Activated T-helper 1 cell treated with anti-CD3 and anti-CD28 coated beads, Interleukin-12 subunit alpha, Interleukin-12 subunit beta, Interleukin-2, Interleukin-4 antibody, amounts not matched to agents 30 ng/mL and 10 ng/mL and 1 ng/mL, durations not matched to agents 14 hours and 24 hours and 36 hours (primary cell): Measurements from ENCODE around the gene POLD2. TPM values are rescaled to one million over a fixed set of nuclear protein-coding genes. Genes with fewer than 3 reads are reported as not detected.
A peak's percentile ranks its signal among the peaks of the same experiment; 100 is the strongest.

ENCODE experiments used
- DNase-seq: peaks from one replicate; pipeline ENCODE4 v3.0.0; 2021; ENCODE audit warnings: low spot score
- H3K27ac Mint-ChIP-seq: one replicate; pipeline ENCODE4 v1.8.0; 2021; ENCODE audit warnings: mild to moderate bottlenecking, mixed read lengths
- H3K27me3 Mint-ChIP-seq: one replicate; pipeline ENCODE4 v1.8.0; 2022; ENCODE audit warnings: mild to moderate bottlenecking, moderate library complexity, mixed read lengths; ENCODE audit not compliant: insufficient read depth
- H3K36me3 Mint-ChIP-seq: one replicate; pipeline ENCODE4 v1.8.0; 2021; ENCODE audit warnings: low read depth, mixed read lengths
- H3K4me1 Mint-ChIP-seq: one replicate; pipeline ENCODE4 v1.8.0; 2021; ENCODE audit warnings: low read depth, mixed read lengths
- H3K4me3 Mint-ChIP-seq: one replicate; pipeline ENCODE4 v1.8.0; 2021; ENCODE audit warnings: mild to moderate bottlenecking, moderate library complexity, mixed read lengths
- H3K9me3 Mint-ChIP-seq: one replicate; pipeline ENCODE4 v1.8.0; 2021; ENCODE audit warnings: mixed read lengths
- intact Hi-C: fragments of 100-400 bp; cut with micrococcal nuclease; formaldehyde crosslinking; loops from one replicate; pipeline ENCODE4 v1.15.1; 2024
- total RNA-seq: library from RNA; stranded (reverse); gene quantifications from 2 replicates; pipeline ENCODE4 v1.2.3, GENCODE V29; 2022

The POLD2 gene
- total RNA-seq, 1 donor from 2014 or later = 234 TPM

DNA sequence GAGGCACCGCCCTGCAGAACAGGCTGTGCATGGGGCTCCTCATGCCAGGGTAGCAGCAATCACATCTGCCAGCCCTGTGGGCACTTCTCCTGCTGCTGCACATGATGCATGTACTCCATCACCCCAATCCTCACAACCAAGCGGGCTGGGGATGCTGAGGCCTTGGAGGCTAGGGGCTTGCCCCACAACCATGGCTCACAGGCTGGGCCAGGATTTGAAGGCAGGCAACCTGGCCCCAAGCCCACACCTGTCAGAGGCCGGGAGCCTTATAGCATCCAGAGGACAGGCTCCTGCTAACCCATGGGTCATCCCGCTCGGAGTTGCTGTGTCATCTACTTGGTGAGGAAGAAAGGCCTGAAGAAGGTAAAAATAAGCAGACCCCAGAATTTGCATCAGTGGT is 43.2 kb downstream of the POLD2 start:
- H3K4me1 Mint-ChIP-seq = peaks cover 32% of the 10 kb centered on the region
- peaks cover 26% of the 10 kb centered on the region for H3K36me3 Mint-ChIP-seq
- no peak overlapping the region for H3K4me3 Mint-ChIP-seq
- DNase-seq = no peak
- intact Hi-C loops = loop anchor here (5.0 kb wide), 1 partner anchor 672 kb away; no protein-coding TSS in a partner anchor
- no peaks in the 10 kb centered on the region for H3K27me3 Mint-ChIP-seq
- H3K27ac Mint-ChIP-seq = no peak overlapping the region
- H3K9me3 Mint-ChIP-seq = no peaks in the 10 kb centered on the region

DNA sequence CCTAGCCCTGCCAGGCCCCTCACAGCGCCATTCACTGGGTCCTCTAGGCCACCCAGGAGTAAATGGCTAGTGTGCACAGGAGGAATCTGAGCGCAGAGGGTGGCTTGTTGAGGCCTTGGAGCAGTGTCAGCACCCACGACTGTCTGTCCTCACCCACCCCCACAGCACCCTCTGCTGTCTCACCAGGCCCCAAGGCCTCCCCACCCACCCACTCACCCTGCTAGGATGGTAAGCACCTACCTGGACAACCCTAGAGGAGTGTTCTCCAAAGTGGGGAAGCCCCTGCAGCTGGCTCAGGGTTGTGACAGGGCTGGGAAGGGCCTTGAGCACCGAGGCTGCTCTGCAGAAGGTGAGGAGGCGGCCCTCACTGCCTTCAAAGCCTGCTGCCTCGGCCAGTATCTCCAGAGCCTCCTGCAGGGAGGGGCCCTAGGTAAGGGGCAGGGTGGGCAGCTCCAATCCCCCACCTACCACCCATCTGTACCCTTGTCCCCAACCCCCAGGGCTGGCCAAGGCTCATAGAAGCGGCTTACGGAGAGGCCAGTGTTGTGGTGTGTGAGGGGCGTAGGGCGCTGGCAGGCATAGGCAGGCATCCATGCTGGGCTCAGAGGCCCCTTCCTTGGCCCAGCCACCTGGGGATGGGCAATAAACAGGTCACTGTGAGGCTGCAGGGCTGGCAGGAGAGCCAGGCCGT is 43.9 kb downstream of the POLD2 start:
- no peak overlapping the region for H3K27ac Mint-ChIP-seq
- peak overlapping the region; percentile 30 for H3K4me3 Mint-ChIP-seq
- peaks cover 26% of the 10 kb centered on the region for H3K36me3 Mint-ChIP-seq
- DNase-seq = no peak
- intact Hi-C loops = loop anchor here (5.0 kb wide), 1 partner anchor 673 kb away; no protein-coding TSS in a partner anchor
- H3K4me1 Mint-ChIP-seq = peaks cover 32% of the 10 kb centered on the region
- H3K27me3 Mint-ChIP-seq = no peaks in the 10 kb centered on the region
- H3K9me3 Mint-ChIP-seq = no peaks in the 10 kb centered on the region

DNA sequence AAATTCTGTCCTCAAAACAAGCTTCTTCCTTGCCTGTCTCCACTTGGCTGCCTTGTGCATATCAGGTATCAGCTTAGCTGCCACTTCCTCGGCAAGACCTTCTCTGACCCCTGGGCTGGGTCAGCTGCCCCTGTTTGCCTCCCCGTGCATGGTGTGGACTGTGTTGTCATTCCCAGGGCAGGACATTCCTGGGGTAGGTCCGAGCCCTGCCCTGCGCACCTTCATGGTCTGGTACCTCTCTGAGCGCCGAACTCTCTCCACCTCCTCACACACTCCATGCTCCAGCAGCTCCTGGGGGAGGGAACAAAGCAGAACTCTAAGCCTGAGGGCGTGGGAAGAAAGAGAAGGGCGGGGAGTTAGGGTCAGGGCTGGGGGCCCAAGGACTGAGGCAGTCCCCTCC is 44.8 kb downstream of the POLD2 start:
- Mint-ChIP-seq H3K4me1 (peaks cover 27% of the 10 kb centered on the region), H3K9me3 (no peaks in the 10 kb centered on the region), H3K27me3 (no peaks in the 10 kb centered on the region), H3K27ac (peak overlapping the region; percentile 1), H3K4me3 (no peak overlapping the region), H3K36me3 (peaks cover 26% of the 10 kb centered on the region)
- intact Hi-C loops = no loop called here
- DNase-seq = no peak

DNA sequence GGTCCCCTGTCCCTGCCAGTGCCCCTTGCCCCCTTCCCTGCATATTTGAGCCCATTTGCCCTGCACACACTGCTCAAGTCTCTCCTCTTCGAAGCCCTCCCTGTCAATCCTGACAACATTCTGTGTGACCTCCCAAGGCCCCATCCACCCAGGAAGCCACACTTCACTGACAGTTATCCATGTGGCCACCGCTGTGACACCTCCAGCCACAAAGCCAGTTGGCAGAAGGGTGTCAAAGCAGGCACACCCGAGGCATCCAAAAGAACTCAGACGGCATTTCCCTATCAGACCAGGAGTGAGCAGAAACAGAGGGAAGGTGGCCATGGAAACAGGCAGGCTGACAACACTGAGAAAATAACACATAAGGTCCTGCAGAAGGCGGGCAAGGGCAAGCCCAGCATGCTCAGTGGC is 45.7 kb downstream of the POLD2 start:
- peaks cover 19% of the 10 kb centered on the region for H3K4me1 Mint-ChIP-seq
- no peaks in the 10 kb centered on the region for H3K9me3 Mint-ChIP-seq
- no peak for DNase-seq
- peaks cover 28% of the 10 kb centered on the region for H3K36me3 Mint-ChIP-seq
- H3K27me3 Mint-ChIP-seq = no peaks in the 10 kb centered on the region
- peak overlapping the region; percentile 9 for H3K27ac Mint-ChIP-seq
- no peak overlapping the region for H3K4me3 Mint-ChIP-seq
- intact Hi-C loops = no loop called here

DNA sequence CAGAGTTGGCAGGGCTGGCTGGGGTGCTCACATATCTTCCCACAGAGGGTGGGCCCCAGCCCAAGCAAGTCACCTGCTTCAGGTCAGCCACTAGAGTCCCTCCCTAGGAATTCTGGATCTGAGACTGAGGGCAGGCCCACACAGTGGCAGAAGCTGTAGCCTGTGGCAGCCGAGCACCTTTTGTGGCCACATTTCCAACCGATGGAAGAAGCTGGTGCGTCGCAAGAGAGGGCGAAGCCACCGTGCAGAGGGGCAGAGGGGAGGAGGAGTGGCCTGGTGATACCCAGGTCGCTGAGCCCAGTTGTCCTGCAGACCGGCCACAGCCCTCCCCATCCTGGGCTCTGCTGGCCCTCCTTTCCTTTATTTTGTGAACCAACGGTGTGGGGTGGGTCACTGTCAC is 46.3 kb downstream of the POLD2 start:
- H3K4me1 Mint-ChIP-seq = peaks cover 19% of the 10 kb centered on the region
- no peak overlapping the region for H3K4me3 Mint-ChIP-seq
- H3K36me3 Mint-ChIP-seq = peaks cover 29% of the 10 kb centered on the region
- no peak overlapping the region for H3K27ac Mint-ChIP-seq
- intact Hi-C loops = no loop called here
- H3K27me3 Mint-ChIP-seq = no peaks in the 10 kb centered on the region
- DNase-seq = no peak
- H3K9me3 Mint-ChIP-seq = no peaks in the 10 kb centered on the region

DNA sequence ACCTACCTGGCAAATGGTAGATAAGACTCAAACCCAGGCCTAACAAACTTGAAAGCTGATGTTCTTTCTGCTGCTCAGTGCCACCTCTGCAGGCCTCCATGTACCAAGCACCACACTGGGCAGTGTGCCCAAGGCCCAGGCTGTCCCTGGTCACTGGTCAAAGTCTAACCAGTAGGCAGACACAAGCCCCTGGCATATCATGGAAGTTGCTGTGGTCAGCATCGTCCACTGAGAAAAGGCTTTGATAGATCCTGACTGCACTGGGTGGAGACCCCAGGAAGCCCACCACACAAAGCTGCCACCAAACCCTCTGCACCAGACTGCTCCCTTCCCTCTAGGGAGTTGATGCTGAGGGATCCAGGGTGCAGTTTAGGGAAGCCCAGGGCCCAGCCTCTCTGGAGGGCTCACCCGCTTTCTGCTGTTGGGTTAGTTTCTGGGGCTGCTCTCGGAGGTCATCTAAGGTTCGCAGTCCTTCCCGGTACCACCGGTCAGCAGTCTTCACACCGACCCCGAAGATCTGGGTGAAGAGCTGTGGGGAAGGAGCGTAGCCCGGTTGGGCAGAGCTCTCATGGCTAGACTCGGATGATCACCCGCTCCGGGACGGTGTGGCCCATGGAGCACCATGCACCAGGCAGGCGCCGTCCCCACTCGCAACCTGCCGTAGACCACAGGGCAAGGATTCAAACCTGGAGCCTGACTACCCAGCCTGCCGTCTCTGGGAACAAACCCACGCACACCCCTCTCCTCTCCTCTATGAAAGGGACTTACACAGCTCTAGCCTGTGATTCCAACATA is 47.0 kb downstream of the POLD2 start:
- H3K27ac Mint-ChIP-seq = no peak overlapping the region
- H3K36me3 Mint-ChIP-seq = peaks cover 26% of the 10 kb centered on the region
- no peak overlapping the region for H3K4me3 Mint-ChIP-seq
- no peaks in the 10 kb centered on the region for H3K27me3 Mint-ChIP-seq
- H3K9me3 Mint-ChIP-seq = no peaks in the 10 kb centered on the region
- DNase-seq = no peak
- H3K4me1 Mint-ChIP-seq = peaks cover 15% of the 10 kb centered on the region
- intact Hi-C loops = no loop called here

DNA sequence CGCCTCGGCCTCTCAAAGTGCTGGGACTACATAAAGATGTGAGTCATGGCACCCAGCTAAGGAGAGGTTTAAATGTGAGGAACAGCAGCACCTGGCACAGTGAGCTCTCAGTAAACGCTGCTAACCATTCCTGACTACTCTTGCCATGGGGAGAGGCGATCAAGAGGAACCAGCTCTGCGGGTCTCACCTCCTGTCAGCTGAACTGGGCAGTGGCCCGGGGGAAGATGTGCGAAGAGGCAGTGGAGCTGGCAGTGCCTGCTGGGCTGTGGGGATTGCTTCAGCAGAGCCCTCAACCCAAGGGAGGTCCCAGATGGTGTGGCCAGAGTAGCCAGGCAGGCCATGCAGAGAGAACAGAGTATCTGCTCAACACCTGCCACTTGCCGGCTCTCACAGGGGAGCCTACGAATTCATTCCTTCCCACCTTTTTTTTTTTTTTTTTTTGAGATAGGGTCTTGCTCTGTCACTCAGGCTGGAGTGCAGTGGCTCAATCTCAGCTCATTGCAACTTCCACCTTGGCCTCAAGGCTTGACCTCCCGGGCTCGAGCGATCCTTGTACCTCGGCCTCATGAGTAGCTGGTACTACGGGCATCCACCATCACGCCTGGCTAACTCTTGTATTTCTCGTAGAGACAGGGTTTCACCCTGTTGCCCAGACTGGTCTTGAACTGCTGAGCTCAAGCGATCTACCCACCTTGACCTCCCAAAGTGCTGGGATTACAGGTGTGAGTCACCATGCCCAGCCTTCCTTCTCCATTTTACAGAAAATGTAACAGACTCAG is 47.9 kb downstream of the POLD2 start:
- intact Hi-C loops = no loop called here
- Mint-ChIP-seq H3K9me3 (no peaks in the 10 kb centered on the region), H3K27ac (peak overlapping the region; percentile 23), H3K27me3 (no peaks in the 10 kb centered on the region), H3K4me3 (no peak overlapping the region), H3K4me1 (peaks cover 8% of the 10 kb centered on the region), H3K36me3 (peaks cover 22% of the 10 kb centered on the region)
- DNase-seq = no peak

DNA sequence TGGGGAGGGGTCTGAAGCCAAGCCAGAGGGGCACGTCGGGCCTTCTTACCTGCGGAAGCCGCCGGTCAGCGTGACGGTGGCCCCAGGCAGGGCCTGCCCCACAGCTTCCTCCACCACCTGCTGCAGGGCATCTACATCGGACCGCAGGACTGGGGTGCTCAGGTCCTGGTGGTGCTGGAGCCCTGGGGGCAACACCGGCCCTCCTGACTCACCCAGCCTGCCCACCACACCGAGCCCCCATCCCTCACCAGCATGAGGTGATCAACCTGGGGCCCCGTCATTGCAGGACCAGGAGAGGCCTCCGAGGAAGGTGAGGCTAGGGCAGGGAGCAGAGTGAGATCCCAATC is 49.0 kb downstream of the POLD2 start:
- H3K27ac Mint-ChIP-seq = no peak overlapping the region
- H3K4me3 Mint-ChIP-seq = no peak overlapping the region
- DNase-seq = no peak
- intact Hi-C loops = no loop called here
- H3K9me3 Mint-ChIP-seq = no peaks in the 10 kb centered on the region
- H3K4me1 Mint-ChIP-seq = peaks cover 8% of the 10 kb centered on the region
- H3K36me3 Mint-ChIP-seq = peaks cover 22% of the 10 kb centered on the region
- H3K27me3 Mint-ChIP-seq = no peaks in the 10 kb centered on the region

DNA sequence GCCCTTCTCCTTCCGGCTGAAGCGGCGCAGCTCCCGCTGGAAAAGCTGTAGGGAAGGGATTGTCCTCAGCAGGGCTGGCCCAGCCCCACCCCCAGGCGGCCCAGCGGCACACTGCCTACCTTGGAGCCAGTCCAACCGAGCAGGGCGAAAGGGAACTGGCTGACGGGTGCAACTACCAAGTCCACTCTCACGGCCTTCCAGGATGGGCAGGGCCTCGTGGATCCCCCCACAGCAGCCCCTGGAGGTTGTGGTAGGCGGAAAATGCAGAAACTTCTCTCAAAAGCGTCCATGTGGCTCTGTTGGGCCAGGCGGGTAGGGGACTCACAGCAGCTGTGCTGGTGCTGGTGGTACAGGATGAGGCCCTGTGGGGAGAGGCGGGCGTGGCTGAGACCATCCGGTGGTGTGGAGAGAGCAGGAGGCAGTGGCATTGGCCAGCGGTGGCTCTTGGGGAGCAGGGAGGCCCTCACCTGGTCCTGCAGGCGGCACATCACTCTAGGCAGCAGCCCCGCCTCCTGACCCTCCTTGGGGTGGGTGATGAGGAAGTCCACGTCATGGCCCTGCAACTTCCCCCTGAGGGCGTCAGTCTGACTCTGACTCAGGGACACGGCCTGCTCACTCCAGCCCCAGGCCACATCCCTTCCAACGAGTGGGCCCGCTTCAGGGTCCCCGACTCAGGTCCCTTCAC is 49.5 kb downstream of the POLD2 start:
- Mint-ChIP-seq H3K27me3 (no peaks in the 10 kb centered on the region), H3K27ac (peak overlapping the region; percentile 12), H3K36me3 (peaks cover 18% of the 10 kb centered on the region), H3K4me3 (no peak overlapping the region), H3K4me1 (peaks cover 8% of the 10 kb centered on the region), H3K9me3 (no peaks in the 10 kb centered on the region)
- intact Hi-C loops = no loop called here
- DNase-seq = no peak

DNA sequence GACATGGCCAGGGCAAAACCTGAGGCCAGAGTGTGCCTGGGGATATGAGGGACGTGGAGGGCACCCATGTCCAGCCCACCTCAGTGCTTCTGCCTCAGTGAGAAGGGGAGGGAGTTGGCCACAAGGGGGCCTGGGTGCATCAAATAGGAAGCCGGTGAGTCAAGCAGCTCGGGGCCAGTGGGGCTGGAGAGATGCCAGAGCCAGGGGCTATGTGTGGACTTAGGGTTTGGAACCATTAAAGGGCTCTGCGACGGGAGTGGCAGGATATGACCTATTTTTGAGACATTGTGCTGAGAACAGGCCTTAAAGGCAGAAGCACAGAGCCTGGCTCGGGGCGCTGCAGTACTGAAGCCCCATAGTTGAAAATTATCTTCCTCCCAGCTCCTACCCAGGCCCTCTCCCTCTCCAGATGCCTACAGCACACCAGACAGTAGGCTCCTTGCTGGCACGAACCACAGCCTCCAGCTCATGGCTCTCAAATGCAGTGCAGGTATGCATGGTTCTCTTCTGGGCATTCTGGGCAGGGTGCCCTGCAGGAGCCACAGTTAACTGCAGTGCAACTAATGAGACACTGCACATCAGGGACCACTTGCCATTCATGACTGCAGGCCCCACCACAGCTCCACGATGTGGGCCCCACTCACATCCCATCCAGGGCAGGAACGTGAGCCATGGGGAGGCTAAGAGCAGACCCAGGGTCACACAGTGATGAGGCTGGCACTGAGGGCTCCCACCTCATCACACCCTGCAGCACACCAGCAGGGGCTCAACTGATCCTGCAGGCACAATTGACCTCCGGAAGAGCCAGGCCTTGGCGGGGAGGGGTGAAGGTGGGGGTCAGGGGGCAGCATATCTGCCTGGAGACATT is 50.8 kb downstream of the POLD2 start:
- intact Hi-C loops = loop anchor here (1.0 kb wide), 1 partner anchor 124 kb away; no protein-coding TSS in a partner anchor
- no peak for DNase-seq
- Mint-ChIP-seq H3K36me3 (peaks cover 9% of the 10 kb centered on the region), H3K9me3 (no peaks in the 10 kb centered on the region), H3K4me1 (peaks cover 3% of the 10 kb centered on the region), H3K27me3 (no peaks in the 10 kb centered on the region), H3K27ac (no peak overlapping the region), H3K4me3 (no peak overlapping the region)

DNA sequence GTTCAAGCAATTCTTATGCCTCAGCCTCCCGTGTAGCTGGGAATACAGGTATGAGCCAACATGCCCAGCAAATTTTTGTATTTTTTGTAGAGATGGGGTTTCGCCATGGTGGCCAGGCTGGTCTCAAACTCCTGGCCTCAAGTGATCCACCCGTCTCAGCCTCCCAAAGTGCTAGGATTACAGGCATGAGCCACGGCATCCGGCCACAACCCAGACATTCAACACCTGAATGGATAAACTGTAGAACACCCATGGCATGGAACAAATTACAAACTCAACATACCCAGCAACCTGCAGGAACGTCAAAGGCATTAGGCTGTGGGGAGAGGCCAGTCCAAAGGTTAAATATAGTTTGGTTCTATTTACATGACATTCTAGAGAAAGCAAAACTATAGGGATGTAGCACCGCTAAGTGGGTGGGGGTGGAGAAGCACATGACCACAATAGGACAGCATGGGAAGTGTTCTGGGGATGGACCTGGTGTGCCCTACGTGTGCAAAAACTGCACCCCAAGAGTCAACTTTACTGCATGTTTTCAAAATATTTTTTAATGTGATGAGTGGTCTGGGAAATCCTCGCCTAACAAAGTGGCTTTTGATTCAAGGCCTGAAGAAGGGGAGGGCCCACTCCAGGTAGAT is 51.5 kb downstream of the POLD2 start:
- DNase-seq = no peak
- Mint-ChIP-seq H3K4me3 (no peak overlapping the region), H3K9me3 (no peaks in the 10 kb centered on the region), H3K36me3 (peaks cover 5% of the 10 kb centered on the region), H3K27ac (no peak overlapping the region), H3K27me3 (no peaks in the 10 kb centered on the region), H3K4me1 (no peaks in the 10 kb centered on the region)
- intact Hi-C loops = loop anchor here (1.0 kb wide), 1 partner anchor 124 kb away; no protein-coding TSS in a partner anchor
